GM12891 (cell line): ENCODE data around the gene MOSMO.
"Not testable (repeated sequence)": the region's sequence is repeated elsewhere in the genome, so short reads cannot be mapped to it uniquely, and the experiment has no call there.

Source experiments
- POLR2A ChIP-seq: IDR thresholded peaks from 2 replicates; pipeline ENCODE4 v1.6.1; 2011; ENCODE audit warnings: low read depth, low read length, control low read depth
- TAF1 ChIP-seq: IDR thresholded peaks from 2 replicates; pipeline ENCODE4 v1.6.1; 2011; ENCODE audit warnings: low read depth, low read length, control low read depth

DNA sequence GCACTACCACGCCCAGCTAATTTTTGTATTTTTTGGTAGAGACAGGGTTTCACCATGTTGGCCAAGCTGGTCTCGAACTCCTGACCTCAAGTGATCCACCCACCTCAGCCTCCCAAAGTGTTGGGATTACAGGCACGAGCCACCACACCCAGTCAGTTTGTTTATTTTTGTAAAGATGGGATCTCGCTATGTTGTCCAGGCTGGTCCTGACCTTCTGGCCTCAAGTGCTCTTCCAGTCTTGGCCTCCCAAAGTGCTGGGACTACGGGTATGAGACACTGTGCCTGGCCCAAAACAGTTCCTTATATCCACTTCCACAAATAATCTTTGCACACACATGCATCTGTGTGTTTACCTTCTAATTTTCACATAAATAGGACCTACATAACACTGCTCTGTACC lies 103.7 kb downstream of the MOSMO start:
- TF ChIP-seq POLR2A, TAF1: not testable (repeated sequence)
